ENCODE results near the gene GALR2.
"Not testable (repeated sequence)": the region's sequence is repeated elsewhere in the genome, so short reads cannot be mapped to it uniquely, and the experiment has no call there.

GRCh38 chr17:76044475-76045007 lies 30.0 kb upstream of the GALR2 start:
- TF ChIP-seq CTCF (IDR thresholded peaks at IDR 0.05; ENCODE audit: low read depth, low read length); POLR2A (IDR thresholded peaks at IDR 0.05; ENCODE audit: extremely low read depth, insufficient read length); MAX (IDR thresholded peaks at IDR 0.05; ENCODE audit: low read depth, low read length): not testable (repeated sequence)
